ENCODE data around the gene UBE2S. TPM values are rescaled to one million over a fixed set of nuclear protein-coding genes. Genes with fewer than 3 reads are reported as not detected.

The UBE2S gene
- total RNA-seq, 3 donors from 2014 or later (not counting 1 experiment from before 2014, with no cell fraction given), result 60.2 to 107 (median 63.9) TPM

GRCh38 chr19:55382013-55382412 is 25.6 kb downstream of the UBE2S start:
- H3K9me3 ChIP-seq (ENCODE audit: control insufficient read depth, insufficient read depth, low read length), result no peaks in the 10 kb centered on the region
- H3K9me3 Mint-ChIP-seq, result no peaks in the 10 kb centered on the region
- peaks cover 38 to 48% of the 10 kb centered on the region in 2 donors for H3K4me1 Mint-ChIP-seq
- intact Hi-C loops (cut with micrococcal nuclease), result no loop called here
- 95% methylated on average over 5 of the region's 5 CpGs for WGBS (ENCODE audit: insufficient coverage)
- peaks cover 3% of the 10 kb centered on the region for H3K36me3 ChIP-seq (ENCODE audit: control insufficient read depth, insufficient read depth, low read length)
- peaks cover 2% of the 10 kb centered on the region for H3K27me3 ChIP-seq (ENCODE audit: control insufficient read depth, insufficient read depth, low read length)
- ATAC-seq (no peak), DNase-seq (no peak)
- H3K4me3 ChIP-seq (ENCODE audit: low read length), result no peak overlapping the region
- H3K27ac ChIP-seq (ENCODE audit: low read length), result no peak overlapping the region
- no peak for TF ChIP-seq CTCF (IDR thresholded peaks at IDR 0.05)
- peaks cover 29% of the 10 kb centered on the region for H3K4me1 ChIP-seq (ENCODE audit: control insufficient read depth, insufficient read depth, low read length)
- H3K36me3 Mint-ChIP-seq, result no peaks in the 10 kb centered on the region
- peak overlapping the region in 1 of 2 donors; percentile 78 for H3K27ac Mint-ChIP-seq
- peak overlapping the region; percentile 88 for H3K4me3 Mint-ChIP-seq
- H3K27me3 Mint-ChIP-seq (ENCODE audit: low read depth in 2 of 2), result no peaks in the 10 kb centered on the region

- DNase-seq, result no peak
- intact Hi-C loops (cut with micrococcal nuclease), result no loop called here
- H3K4me1 Mint-ChIP-seq, result peaks cover 16 to 20% of the 10 kb centered on the region in 2 donors
These were observed 28.4 kb downstream of the UBE2S start for GRCh38 chr19:55379174-55379573.

GRCh38 chr19:55377356-55378131 is 30.0 kb downstream of the UBE2S start:
- H3K27me3 Mint-ChIP-seq (ENCODE audit: low read depth in 2 of 2), result peaks cover 7 to 14% of the 10 kb centered on the region in 2 donors
- peaks cover 29% of the 10 kb centered on the region for H3K27me3 ChIP-seq (ENCODE audit: control insufficient read depth, insufficient read depth, low read length)
- no peaks in the 10 kb centered on the region for H3K4me1 ChIP-seq (ENCODE audit: control insufficient read depth, insufficient read depth, low read length)
- no peak for ATAC-seq
- intact Hi-C loops (cut with micrococcal nuclease), result no loop called here
- no peaks in the 10 kb centered on the region for H3K9me3 ChIP-seq (ENCODE audit: control insufficient read depth, insufficient read depth, low read length)
- H3K4me1 Mint-ChIP-seq, result peaks cover 9 to 11% of the 10 kb centered on the region in 2 donors
- H3K36me3 Mint-ChIP-seq, result no peaks in the 10 kb centered on the region
- 67% methylated on average over 43 of the region's 43 CpGs for WGBS (ENCODE audit: insufficient coverage)
- H3K9me3 Mint-ChIP-seq, result no peaks in the 10 kb centered on the region
- no peak overlapping the region for H3K27ac ChIP-seq (ENCODE audit: low read length)
- H3K4me3 ChIP-seq (ENCODE audit: low read length), result no peak overlapping the region
- DNase-seq, result no peak
- H3K27ac Mint-ChIP-seq, result no peak overlapping the region
- H3K4me3 Mint-ChIP-seq, result no peak overlapping the region
- no peak for TF ChIP-seq CTCF (IDR thresholded peaks at IDR 0.05)
- no peaks in the 10 kb centered on the region for H3K36me3 ChIP-seq (ENCODE audit: control insufficient read depth, insufficient read depth, low read length)

More at GRCh38 chr19:55379174-55379573, 28.4 kb downstream of the UBE2S start:
- peaks cover 9% of the 10 kb centered on the region for H3K4me1 ChIP-seq (ENCODE audit: control insufficient read depth, insufficient read depth, low read length)
- WGBS (ENCODE audit: insufficient coverage), result 92% methylated on average over 11 of the region's 11 CpGs
- H3K36me3 ChIP-seq (ENCODE audit: control insufficient read depth, insufficient read depth, low read length), result no peaks in the 10 kb centered on the region
- no peak overlapping the region for H3K4me3 Mint-ChIP-seq
- TF ChIP-seq CTCF (IDR thresholded peaks at IDR 0.05), result no peak
- no peak overlapping the region for H3K27ac Mint-ChIP-seq
- H3K4me3 ChIP-seq (ENCODE audit: low read length), result no peak overlapping the region
- no peak for ATAC-seq
- H3K9me3 Mint-ChIP-seq, result no peaks in the 10 kb centered on the region
- H3K9me3 ChIP-seq (ENCODE audit: control insufficient read depth, insufficient read depth, low read length), result no peaks in the 10 kb centered on the region
- H3K36me3 Mint-ChIP-seq, result no peaks in the 10 kb centered on the region
- no peak overlapping the region for H3K27ac ChIP-seq (ENCODE audit: low read length)
- peaks cover 22% of the 10 kb centered on the region for H3K27me3 ChIP-seq (ENCODE audit: control insufficient read depth, insufficient read depth, low read length)
- H3K27me3 Mint-ChIP-seq (ENCODE audit: low read depth in 2 of 2), result peaks cover 0 to 8% of the 10 kb centered on the region in 2 donors

Data from natural killer cell (primary cell).